ENCODE data around the gene COL20A1. TPM values are rescaled to one million over a fixed set of nuclear protein-coding genes. Genes with fewer than 3 reads are reported as not detected.

Gene COL20A1
- total and polyA plus RNA-seq, 8 donors = 0.53 to 2.4 TPM; not detected in 6

DNA sequence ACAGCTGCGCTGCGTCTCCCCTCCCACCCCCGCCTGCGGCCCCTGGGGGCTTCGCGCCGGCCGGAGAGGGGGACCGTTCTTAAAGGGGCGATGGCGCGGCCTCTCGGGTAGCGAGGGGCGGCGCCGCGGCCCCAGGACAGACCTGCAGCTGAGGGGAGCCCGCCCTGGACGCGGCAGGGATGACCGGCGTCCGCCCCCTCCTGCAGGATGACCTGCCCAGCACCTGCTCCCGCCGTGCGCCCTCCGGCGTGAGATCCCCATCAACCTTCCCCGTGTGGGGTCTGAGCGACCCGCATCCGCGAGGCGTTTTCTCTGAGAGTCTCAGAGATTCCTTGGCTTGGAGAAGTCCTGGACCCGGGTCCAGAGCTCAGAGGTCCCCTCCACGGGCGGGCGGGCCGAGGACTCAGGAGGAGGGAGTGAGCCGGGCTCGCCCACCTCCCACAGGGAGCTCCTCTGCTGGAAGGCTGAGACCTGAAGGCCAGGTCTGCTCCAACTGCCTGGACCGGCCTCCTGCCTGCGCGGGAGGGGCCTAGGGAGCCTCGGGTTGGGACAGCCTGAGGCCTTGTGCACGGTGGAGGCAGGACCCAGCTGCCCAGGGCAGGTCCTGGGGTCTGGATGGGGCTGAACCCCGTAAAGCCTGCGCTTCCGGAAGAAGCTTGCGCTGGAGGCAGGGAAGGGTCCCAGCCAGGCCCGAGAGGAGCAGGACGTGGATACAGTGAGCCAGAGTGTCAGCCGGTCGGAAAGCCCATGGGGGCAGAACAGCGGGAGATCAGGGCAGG lies 38.2 kb upstream of the COL20A1 start:
- intact Hi-C loops (cut with DNase I; ENCODE audit: low total_unique reads) = no loop called here
- WGBS, 5 donors = 8 to 27% (median 12%) methylated on average over 11 to 56 of the region's 56 CpGs
- no peak overlapping the region for H3K27ac ChIP-seq
- no peak for TF ChIP-seq POLR2AphosphoS5 (IDR thresholded peaks at IDR 0.05)
- TF ChIP-seq EP300 (IDR thresholded peaks at IDR 0.05) = no peak
- TF ChIP-seq POLR2A (IDR thresholded peaks at IDR 0.05) = no peak
- H3K9me3 ChIP-seq = no peaks in the 10 kb centered on the region
- H3K4me1 ChIP-seq = peaks cover 12 to 20% (median 19%) of the 10 kb centered on the region in 4 donors
- peak overlapping the region in 3 of 4 donors; percentile 39 to 51 (median 41) for H3K4me3 ChIP-seq
- no peaks in the 10 kb centered on the region for H3K36me3 ChIP-seq
- H3K27me3 ChIP-seq = peaks cover 23 to 94% (median 70%) of the 10 kb centered on the region in 3 donors
- DNase-seq = peak in 1 of 2 donors; percentile 73

GRCh38 chr20:63255931-63256704 lies 36.9 kb upstream of the COL20A1 start:
- intact Hi-C loops (cut with DNase I; ENCODE audit: low total_unique reads) = no loop called here
- Histone ChIP-seq H3K36me3 (no peaks in the 10 kb centered on the region), H3K9me3 (no peaks in the 10 kb centered on the region), H3K27me3 (peaks cover 23 to 94% (median 74%) of the 10 kb centered on the region in 3 donors), H3K4me3 (no peak overlapping the region), H3K4me1 (peaks cover 12 to 20% (median 19%) of the 10 kb centered on the region in 4 donors), H3K27ac (no peak overlapping the region)
- 44 to 60% (median 47%) methylated on average over 31 of the region's 31 CpGs for WGBS, 5 donors
- TF ChIP-seq POLR2AphosphoS5 (IDR thresholded peaks at IDR 0.05) (no peak), EP300 (IDR thresholded peaks at IDR 0.05) (no peak), POLR2A (IDR thresholded peaks at IDR 0.05) (no peak)
- TF ChIP-seq, protein P1, sequence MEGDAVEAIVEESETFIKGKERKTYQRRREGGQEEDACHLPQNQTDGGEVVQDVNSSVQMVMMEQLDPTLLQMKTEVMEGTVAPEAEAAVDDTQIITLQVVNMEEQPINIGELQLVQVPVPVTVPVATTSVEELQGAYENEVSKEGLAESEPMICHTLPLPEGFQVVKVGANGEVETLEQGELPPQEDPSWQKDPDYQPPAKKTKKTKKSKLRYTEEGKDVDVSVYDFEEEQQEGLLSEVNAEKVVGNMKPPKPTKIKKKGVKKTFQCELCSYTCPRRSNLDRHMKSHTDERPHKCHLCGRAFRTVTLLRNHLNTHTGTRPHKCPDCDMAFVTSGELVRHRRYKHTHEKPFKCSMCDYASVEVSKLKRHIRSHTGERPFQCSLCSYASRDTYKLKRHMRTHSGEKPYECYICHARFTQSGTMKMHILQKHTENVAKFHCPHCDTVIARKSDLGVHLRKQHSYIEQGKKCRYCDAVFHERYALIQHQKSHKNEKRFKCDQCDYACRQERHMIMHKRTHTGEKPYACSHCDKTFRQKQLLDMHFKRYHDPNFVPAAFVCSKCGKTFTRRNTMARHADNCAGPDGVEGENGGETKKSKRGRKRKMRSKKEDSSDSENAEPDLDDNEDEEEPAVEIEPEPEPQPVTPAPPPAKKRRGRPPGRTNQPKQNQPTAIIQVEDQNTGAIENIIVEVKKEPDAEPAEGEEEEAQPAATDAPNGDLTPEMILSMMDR (IDR thresholded peaks at IDR 0.05) = no peak
- no peak for DNase-seq

DNA sequence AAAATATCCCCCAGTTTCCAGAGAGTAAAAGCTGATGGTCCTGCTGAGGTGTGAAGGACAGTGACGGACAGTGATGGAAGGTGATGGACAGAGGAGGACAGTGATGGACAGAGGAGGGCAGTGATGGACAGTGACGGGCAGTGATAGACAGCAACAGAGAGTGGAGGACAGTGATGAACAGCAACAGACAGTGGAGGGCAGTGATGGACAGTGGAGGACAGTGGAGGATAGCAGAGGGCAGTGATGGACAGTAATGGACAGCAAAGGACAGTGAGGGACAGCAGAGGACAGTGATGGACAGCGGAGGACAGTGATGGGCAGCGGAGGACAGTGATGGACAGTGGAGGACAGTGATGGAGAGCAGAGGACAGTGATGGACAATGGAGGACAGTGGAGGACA lies 36.0 kb upstream of the COL20A1 start:
- Histone ChIP-seq H3K9me3 (no peaks in the 10 kb centered on the region), H3K36me3 (no peaks in the 10 kb centered on the region), H3K27me3 (peaks cover 23 to 94% (median 73%) of the 10 kb centered on the region in 3 donors), H3K4me1 (peaks cover 12 to 20% (median 19%) of the 10 kb centered on the region in 4 donors), H3K4me3 (no peak overlapping the region), H3K27ac (no peak overlapping the region)
- intact Hi-C loops (cut with DNase I; ENCODE audit: low total_unique reads) = no loop called here
- no peak for TF ChIP-seq POLR2AphosphoS5 (IDR thresholded peaks at IDR 0.05)
- TF ChIP-seq, protein P1 (IDR thresholded peaks at IDR 0.05) = no peak
- TF ChIP-seq EP300 (IDR thresholded peaks at IDR 0.05) = no peak
- TF ChIP-seq POLR2A (IDR thresholded peaks at IDR 0.05) = no peak
- DNase-seq = no peak
- WGBS, 5 donors = 83 to 93% (median 90%) methylated on average over 4 of the region's 4 CpGs

GRCh38 chr20:63257629-63258028 lies 35.4 kb upstream of the COL20A1 start:
- TF ChIP-seq, protein P1 (IDR thresholded peaks at IDR 0.05) = no peak
- TF ChIP-seq POLR2AphosphoS5 (IDR thresholded peaks at IDR 0.05) (no peak), POLR2A (IDR thresholded peaks at IDR 0.05) (no peak), EP300 (IDR thresholded peaks at IDR 0.05) (no peak)
- H3K27me3 ChIP-seq = peaks cover 23 to 94% (median 69%) of the 10 kb centered on the region in 3 donors

More at GRCh38 chr20:63257629-63258028, 35.4 kb upstream of the COL20A1 start:
- Histone ChIP-seq H3K4me1 (peaks cover 12 to 20% (median 19%) of the 10 kb centered on the region in 4 donors), H3K27ac (no peak overlapping the region), H3K9me3 (no peaks in the 10 kb centered on the region), H3K36me3 (no peaks in the 10 kb centered on the region), H3K4me3 (no peak overlapping the region)
- no peak for DNase-seq
- intact Hi-C loops (cut with DNase I; ENCODE audit: low total_unique reads) = no loop called here
- WGBS, 5 donors = 84 to 94% (median 92%) methylated on average over 12 to 13 of the region's 13 CpGs

Measured in stomach (tissue), 9 donors.